ENCODE measurements around the gene BIN1. TPM values are rescaled to one million over a fixed set of nuclear protein-coding genes. Genes with fewer than 3 reads are reported as not detected.

Gene BIN1
- total RNA-seq, 4 donors from 2014 or later = 33.3 to 39.7 (median 38.4) TPM

- no peak for TF ChIP-seq CTCF (IDR thresholded peaks at IDR 0.05)
- no peak for TF ChIP-seq EP300 (IDR thresholded peaks at IDR 0.05; ENCODE audit: low read depth)
- TF ChIP-seq POLR2A (IDR thresholded peaks at IDR 0.05) = no peak
- TF ChIP-seq POLR2AphosphoS5 (IDR thresholded peaks at IDR 0.05) = no peak
- intact Hi-C loops (cut with DNase I; ENCODE audit: low total_unique reads) = no loop called here
Observed at GRCh38 chr2:127080938-127081755, 25.8 kb downstream of the BIN1 start.

GRCh38 chr2:127080226-127080937, 26.6 kb downstream of the BIN1 start:
- DNase-seq = peak; percentile 67
- 48% methylated on average over 13 of the region's 14 CpGs; no CpG with 5 or more reads in 1 of the 2 donors for WGBS, 2 donors (ENCODE audit: low coverage in 1 of 2)
- TF ChIP-seq CTCF (IDR thresholded peaks at IDR 0.05) = no peak
- no peak for TF ChIP-seq EP300 (IDR thresholded peaks at IDR 0.05; ENCODE audit: low read depth)
- TF ChIP-seq POLR2A (IDR thresholded peaks at IDR 0.05) = no peak
- TF ChIP-seq POLR2AphosphoS5 (IDR thresholded peaks at IDR 0.05) = no peak
- H3K9me3 ChIP-seq = no peaks in the 10 kb centered on the region
- H3K27ac ChIP-seq = peak overlapping the region; percentile 38 to 64 (median 57)
- in situ Hi-C loops (cut with MboI; ENCODE audit: low pct_ligation_motif_present in 1 of 4, low pct_unique_long_range_greater_than_20kb in 1 of 4, low sequenced_read_pairs in 3 of 4) (no loop called here), intact Hi-C loops (cut with DNase I; ENCODE audit: low total_unique reads) (no loop called here)
- H3K27me3 ChIP-seq = no peaks in the 10 kb centered on the region
- peaks cover 30 to 70% (median 50%) of the 10 kb centered on the region in 4 donors for H3K4me1 ChIP-seq
- H3K36me3 ChIP-seq = no peaks in the 10 kb centered on the region
- H3K4me3 ChIP-seq = peak overlapping the region in 1 of 4 donors; percentile 2

More at GRCh38 chr2:127080938-127081755, 25.8 kb downstream of the BIN1 start:
- Histone ChIP-seq H3K27ac (peak overlapping the region; percentile 38 to 64 (median 57)), H3K27me3 (no peaks in the 10 kb centered on the region), H3K4me3 (peak overlapping the region in 1 of 4 donors; percentile 12), H3K9me3 (no peaks in the 10 kb centered on the region), H3K36me3 (no peaks in the 10 kb centered on the region), H3K4me1 (peaks cover 32 to 78% (median 54%) of the 10 kb centered on the region in 4 donors)
- WGBS, 2 donors (ENCODE audit: low coverage in 1 of 2) = 47% methylated on average over 17 of the region's 24 CpGs; no CpG with 5 or more reads in 1 of the 2 donors
- peak; percentile 50 for DNase-seq
- in situ Hi-C loops (cut with MboI; ENCODE audit: low pct_ligation_motif_present in 1 of 4, low pct_unique_long_range_greater_than_20kb in 1 of 4, low sequenced_read_pairs in 3 of 4) = no loop called here

GRCh38 chr2:127079358-127079920, 27.5 kb downstream of the BIN1 start:
- 95% methylated on average over 6 of the region's 6 CpGs; no CpG with 5 or more reads in 1 of the 2 donors for WGBS, 2 donors (ENCODE audit: low coverage in 1 of 2)
- intact Hi-C loops (cut with DNase I; ENCODE audit: low total_unique reads) = no loop called here

More at GRCh38 chr2:127079358-127079920, 27.5 kb downstream of the BIN1 start:
- Histone ChIP-seq H3K4me1 (peaks cover 20 to 61% (median 40%) of the 10 kb centered on the region in 4 donors), H3K4me3 (no peak overlapping the region), H3K36me3 (no peaks in the 10 kb centered on the region), H3K27ac (no peak overlapping the region), H3K9me3 (no peaks in the 10 kb centered on the region), H3K27me3 (no peaks in the 10 kb centered on the region)
- TF ChIP-seq EP300 (IDR thresholded peaks at IDR 0.05; ENCODE audit: low read depth) = no peak
- TF ChIP-seq POLR2AphosphoS5 (IDR thresholded peaks at IDR 0.05) = no peak
- TF ChIP-seq CTCF (IDR thresholded peaks at IDR 0.05) = no peak
- no peak for TF ChIP-seq POLR2A (IDR thresholded peaks at IDR 0.05)
- in situ Hi-C loops (cut with MboI; ENCODE audit: low pct_ligation_motif_present in 1 of 4, low pct_unique_long_range_greater_than_20kb in 1 of 4, low sequenced_read_pairs in 3 of 4) = no loop called here
- no peak for DNase-seq

Data from transverse colon (tissue), 4 donors.